H1 (cell line): ENCODE results near the gene BRD1. TPM values are rescaled to one million over a fixed set of nuclear protein-coding genes. Genes with fewer than 3 reads are reported as not detected.

ENCODE experiments used
- CBX8 ChIP-seq: fragments of 300-800, 300-1000 bp; sonication (generic); IDR thresholded peaks from 2 replicates; pipeline ENCODE4 v1.7.1; 2016; ENCODE audit warnings: low read depth, low read length, borderline replicate concordance
- CHD2 ChIP-seq: IDR thresholded peaks from 2 replicates; pipeline ENCODE4 v1.6.1; 2012; ENCODE audit warnings: low read length, improper control_type of control experiment
- polyA plus RNA-seq, 7 experiments: library from polyadenylated mRNA; depleted of rRNA in 3 of 7; stranded (reverse) in 5 of 7; unstranded in 2 of 7; fragments of >200 nt in 5 of 7; fragments of 200-250 nt in 2 of 7; gene quantifications; 1 replicate in 5 of 7; 2 replicates in 1 of 7; 4 replicates in 1 of 7; pipeline versions ENCODE4 v1.2.1 to v1.2.3, GENCODE V29; 2011 to 2013; ENCODE audit warnings: missing spikeins in 2 of 7, mixed read lengths in 2 of 7
- total RNA-seq: library from RNA; stranded (reverse); fragmentation: NEBNext Ultra II Directional; extraction: Animal tissue kit (Norgen Biotek cat#: 25700); gene quantifications from 2 replicates; pipeline ENCODE4 v1.2.1, GENCODE V29; 2021

Gene BRD1
- total and polyA plus RNA-seq, 2 of the 8 experiments (the other 6 are each of a cell fraction or from before 2014, with no cell fraction given), result 6.8 to 34.0 TPM

DNA sequence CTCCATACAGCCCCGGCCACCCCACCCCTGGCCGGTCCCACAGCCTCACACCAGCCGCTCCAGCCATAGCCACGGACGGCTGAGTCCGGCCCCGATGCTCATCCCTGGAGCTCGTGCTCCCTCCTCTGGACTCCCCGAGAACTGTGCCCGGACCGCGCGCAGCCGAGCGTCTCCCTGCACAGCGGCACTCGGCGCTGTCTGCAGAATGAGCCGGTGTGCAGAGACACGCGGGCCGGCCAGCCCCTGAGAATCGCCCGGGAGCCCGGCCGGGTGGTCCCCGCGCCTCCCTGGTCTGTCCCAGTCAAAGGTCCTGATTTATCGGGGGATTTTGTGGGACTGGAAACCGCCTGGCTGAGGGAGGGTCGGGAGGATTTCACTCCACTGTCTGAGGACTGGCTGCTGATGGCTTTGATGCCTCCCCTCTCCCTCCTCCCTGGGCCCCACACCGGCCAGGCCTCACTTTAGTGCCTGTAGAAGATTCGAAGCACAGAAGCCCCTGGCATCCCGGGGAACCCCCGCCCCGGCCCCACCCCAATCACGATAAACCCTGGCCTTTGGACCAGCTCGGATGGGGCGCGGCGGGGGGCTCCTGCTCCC, 102.7 kb downstream of the BRD1 start (continued):
- TF ChIP-seq CHD2 (no peak), CBX8 (no peak)
